NCI-H2029 treated with DMSO at 0.1 percent for 48 hours (cell line): Measurements from ENCODE around the gene STRN3.
"Not testable (repeated sequence)": the region's sequence is repeated elsewhere in the genome, so short reads cannot be mapped to it uniquely, and the experiment has no call there.

Source experiments
- DNase-seq: peaks from one replicate; lab custom pipeline; 2025; lab: John Stamatoyannopoulos, UW

Gene STRN3

GRCh38 chr14:30907659-30908057 is 118.5 kb downstream of the STRN3 start:
- no peak for DNase-seq

- DNase-seq, result no peak
These were observed 119.2 kb downstream of the STRN3 start for GRCh38 chr14:30906752-30907658.

GRCh38 chr14:30903285-30904124 is 122.7 kb downstream of the STRN3 start:
- DNase-seq, result no peak

DNA sequence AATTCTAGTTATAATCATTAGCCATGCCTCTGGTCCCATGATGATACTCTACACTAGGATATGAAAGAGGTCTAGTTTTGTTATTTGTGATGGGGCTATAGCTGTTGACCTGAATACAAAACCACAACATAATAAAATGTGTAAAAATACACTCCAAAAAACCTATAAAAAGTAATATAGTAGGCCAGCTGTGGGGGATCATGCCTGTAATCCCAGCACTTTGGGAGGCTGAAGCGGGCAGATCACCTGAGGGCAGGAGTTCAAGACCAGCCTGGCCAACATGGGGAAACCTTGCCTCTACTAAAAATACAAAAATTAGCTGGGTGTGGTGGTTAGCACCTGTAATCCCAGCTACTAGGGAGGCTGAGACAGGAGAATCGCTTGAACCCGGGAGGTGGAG is 129.1 kb downstream of the STRN3 start:
- not testable (repeated sequence) for DNase-seq

DNA sequence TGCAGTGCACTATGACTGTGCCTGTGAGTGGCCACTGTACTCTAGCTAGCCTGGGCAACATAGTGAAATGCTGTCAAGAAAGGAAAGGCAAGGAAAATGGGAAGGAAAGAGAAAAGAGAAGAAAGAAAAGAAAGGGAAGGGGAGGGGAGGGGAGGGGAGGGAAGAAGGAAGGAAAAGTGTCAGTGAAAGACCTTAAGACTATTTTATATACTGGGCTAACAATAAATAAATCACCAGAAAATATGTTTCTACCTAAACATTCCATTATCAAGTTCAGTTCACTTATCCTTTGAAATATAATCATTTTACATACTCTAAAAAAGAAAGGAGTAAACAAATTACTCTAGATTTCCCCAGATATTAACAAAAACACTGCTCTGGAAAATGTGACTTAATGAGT is 129.7 kb downstream of the STRN3 start:
- DNase-seq, result no peak

DNA sequence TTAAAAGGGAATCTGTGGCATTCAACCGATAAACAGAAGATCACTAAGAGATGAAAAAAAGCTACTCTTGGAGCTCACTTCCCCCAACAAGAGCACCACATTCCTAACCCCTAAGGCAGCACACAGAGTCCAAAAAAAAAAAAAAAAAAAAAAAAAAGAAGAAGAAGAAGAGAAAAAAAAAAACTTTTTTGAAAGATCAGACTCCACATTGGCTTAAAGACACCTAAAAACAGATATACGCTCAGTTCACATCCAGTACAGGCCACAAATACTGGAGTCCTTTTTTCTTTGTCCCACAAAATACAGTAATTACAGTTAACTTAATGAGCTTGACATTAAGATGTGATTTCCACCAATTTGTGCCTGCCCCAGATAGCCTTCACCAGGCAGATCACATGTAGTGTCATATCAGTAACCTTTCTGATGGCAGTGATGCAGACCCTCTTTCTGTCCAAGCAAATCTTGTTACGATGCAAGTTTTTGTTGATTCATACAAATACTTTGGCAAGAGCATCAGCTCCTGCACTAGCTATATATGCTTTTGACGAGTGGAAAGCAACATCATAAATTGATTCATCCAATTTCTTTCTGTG is 131.2 kb downstream of the STRN3 start:
- no peak for DNase-seq

DNA sequence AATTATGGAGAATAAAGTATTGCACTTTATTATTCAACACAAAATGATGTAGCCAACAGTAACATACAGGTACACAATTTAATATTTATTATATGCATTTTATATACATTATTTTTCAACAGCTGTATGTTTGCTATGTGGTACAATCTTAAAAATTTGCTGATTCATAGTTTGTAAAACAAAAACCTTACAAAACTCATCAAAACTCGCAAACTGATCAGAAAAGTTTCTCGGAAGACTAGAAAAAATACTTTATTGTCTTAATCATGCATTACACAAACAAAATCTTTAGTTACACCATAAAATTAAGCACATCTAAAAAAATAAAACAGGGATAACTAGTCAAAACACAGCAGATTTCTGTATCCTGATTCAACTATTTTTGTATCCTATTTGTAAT is 132.4 kb downstream of the STRN3 start:
- DNase-seq, result no peak

- DNase-seq, result no peak
These were observed 137.0 kb downstream of the STRN3 start for GRCh38 chr14:30889244-30889594.

- no peak for DNase-seq
These were observed 137.5 kb downstream of the STRN3 start for GRCh38 chr14:30888480-30889243.

DNA sequence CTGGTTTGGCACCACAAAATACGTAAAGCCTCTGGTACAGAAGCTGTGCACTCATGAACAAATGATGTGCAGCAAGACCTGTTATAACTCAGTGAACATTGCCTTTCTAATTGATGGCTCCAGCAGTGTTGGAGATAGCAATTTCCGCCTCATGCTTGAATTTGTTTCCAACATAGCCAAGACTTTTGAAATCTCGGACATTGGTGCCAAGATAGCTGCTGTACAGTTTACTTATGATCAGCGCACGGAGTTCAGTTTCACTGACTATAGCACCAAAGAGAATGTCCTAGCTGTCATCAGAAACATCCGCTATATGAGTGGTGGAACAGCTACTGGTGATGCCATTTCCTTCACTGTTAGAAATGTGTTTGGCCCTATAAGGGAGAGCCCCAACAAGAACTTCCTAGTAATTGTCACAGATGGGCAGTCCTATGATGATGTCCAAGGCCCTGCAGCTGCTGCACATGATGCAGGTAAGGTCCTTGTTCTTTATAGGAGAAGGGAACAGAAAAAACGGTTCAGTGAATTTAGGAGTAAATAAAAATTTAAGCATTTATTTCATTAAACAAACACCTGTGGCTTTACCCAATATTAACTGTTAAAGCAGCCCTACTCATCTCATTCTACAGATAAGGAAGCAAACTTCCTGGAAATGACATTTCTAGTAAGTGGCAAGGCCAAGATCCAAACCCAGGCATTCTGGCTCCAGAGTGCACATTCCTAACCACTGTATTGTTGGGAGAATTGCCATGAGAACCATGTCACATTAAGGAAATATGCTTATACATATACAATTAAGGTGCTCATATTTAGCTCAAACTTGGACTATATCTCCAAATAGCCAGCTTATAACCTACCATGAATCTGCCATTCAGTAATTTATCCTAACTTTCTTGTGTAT is 140.1 kb downstream of the STRN3 start:
- no peak for DNase-seq

- no peak for DNase-seq
These were observed 141.3 kb downstream of the STRN3 start for GRCh38 chr14:30884901-30885300.

GRCh38 chr14:30883508-30884294 is 142.5 kb downstream of the STRN3 start:
- DNase-seq, result no peak

DNA sequence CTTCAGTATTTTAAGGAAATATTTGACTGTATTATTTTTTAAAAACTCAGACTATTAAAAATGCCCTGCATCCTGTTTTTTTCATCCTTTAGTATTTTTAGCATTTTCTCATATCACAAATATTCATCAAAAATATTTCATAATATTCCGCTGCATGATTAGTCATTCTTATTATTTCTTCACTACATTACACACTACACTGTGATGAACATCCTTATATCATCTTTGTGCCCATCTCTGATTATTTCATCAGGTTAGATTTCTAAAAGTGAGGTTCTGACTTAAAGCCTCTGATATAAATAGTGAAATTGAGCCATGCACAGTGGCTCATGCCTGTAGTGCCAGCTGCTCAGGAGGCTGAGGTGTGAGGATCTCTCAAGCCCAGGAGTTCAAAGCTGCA is 143.7 kb downstream of the STRN3 start:
- DNase-seq, result no peak

DNA sequence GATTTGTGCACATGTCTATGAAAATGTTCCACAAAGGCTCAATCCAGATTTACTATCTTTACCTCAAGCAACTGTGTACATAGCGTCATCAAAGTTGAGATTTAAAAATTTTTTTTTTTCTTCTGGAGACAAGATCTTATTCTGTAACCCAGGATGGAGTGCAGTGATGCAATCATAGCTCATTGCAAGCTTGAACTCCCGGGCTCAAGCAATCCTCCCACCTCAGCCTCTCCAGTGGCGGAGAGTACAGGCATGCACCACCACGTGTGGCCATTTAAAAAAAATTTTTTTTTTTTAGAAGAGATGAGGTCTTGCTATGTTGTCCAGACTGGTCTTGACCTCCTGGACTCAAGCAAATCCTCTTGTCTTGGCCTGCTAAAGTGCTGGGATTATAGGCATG is 149.5 kb downstream of the STRN3 start:
- no peak for DNase-seq

DNA sequence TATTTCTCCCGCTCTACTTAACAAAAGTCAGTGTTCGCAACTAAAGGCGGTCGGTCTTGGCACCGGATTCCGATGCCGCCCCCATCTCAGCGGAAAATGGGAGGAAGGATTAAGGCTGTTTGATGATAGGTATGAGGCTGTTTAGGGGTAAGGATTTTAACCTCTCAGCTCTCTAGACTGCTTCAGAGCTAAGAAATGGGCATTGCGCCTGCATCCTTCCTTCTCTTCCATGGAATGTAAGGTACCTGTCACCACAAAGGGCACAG is 150.5 kb downstream of the STRN3 start:
- DNase-seq, result no peak

DNA sequence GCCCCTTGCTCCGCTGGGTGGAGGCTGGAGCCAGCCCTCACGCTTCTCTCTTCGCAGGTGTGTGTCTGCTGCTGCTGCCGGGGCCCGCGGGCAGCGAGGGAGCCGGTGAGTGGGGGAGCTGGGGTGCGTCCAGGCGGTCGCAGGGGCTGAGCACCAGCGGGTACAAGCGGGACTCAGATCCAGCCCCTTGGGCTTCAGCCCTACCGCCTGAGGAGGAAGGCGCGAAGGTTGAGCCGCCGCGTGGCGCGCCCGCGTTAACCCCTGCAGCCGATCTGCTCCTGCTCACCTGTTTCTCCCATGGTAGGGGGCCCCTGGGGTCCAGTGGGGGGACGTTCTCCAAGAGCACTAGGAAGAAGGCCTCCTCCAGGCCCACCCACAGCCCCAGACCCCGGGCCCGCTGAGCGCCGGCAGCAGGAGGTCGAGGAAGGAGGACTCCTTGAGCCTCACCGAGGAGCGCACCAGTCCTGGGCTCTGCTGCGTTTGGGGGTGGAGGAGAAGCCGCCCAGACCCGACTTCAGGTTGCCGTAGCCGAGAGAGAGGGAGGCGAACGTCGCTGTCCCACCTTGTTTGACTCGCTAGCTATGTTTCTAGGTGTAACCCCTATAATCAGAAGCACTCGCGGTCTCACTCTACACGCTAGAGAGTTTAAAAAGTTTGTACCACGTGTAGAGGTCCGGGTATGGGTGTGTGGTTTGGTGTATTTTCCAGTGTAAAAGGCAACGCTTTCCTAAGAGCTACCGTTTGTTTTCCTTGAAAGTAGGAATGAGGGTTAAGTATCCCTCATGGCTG is 151.0 kb downstream of the STRN3 start:
- DNase-seq, result no peak

DNA sequence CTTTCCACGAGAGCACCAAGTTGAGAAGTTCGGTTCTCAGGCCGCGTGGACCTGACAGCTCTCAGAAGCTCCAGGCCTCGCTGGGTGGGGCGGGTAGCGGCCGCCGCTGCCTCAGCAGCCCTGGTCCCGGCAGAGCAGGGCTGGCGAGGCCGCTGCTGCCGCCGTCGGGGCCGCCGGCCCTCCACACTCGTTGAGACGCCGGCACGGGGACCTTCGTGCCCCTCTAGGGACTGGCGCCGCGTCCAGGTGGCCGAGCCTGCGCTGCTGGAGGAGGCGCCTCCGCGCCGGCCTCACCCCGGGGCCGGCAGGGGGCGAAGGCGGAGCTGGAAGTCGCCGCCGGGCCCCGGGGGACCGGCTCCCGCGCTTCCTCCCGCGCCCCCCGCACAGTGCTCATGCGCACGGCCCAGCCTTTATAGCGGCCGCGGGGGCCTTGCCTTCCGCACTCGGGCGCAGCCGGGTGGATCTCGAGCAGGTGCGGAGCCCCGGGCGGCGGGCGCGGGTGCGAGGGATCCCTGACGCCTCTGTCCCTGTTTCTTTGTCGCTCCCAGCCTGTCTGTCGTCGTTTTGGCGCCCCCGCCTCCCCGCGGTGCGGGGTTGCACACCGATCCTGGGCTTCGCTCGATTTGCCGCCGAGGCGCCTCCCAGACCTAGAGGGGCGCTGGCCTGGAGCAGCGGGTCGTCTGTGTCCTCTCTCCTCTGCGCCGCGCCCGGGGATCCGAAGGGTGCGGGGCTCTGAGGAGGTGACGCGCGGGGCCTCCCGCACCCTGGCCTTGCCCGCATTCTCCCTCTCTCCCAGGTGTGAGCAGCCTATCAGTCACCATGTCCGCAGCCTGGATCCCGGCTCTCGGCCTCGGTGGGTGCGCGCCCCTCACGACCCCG is 151.8 kb downstream of the STRN3 start, which contains the start of gene COCH:
Gene COCH (plus strand): TSS at position 440 of the 879 bp plus-strand sequence. CDS start 380 bp downstream, at position 820.
- DNase-seq, result no peak

DNA sequence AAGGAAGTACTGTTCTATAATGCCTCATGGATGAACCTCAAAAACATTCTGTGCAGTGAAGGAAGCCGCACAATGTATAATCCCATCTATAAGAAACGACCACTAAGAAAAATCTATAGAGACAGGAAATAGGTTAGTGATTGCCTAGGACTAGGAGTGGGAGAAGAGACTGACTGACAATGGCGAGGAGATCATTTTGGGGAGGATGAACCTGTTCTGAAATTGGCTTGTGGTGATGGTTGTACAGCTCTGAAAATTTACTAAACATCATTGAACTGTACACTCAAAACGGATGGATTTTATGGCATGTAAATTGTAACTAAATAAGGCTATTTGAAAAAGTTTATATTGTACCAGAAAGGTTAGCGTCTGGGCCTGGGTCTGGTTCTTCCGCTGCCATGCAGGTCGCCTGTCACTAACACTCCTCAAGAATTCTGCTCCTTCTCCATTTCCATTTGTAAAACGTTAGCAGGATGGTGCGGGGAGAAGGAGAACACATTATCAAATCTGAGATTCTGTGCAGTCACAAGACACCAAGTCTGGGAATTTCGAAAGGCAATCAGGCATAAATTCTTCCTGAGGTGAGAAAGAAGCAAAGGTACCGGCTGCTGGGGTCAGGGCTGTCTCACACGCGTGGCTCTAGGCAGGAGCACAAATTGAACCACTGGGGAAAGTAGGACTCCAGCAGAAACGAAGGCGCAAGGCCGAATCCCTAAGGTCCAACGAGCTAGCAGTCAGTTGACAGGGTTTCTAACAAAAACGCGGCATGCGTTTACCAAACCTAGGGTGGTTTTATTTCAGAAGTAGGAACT is 152.7 kb downstream of the STRN3 start:
- DNase-seq, result no peak
